Islet of Langerhans (tissue), 1 donor: ENCODE results near the gene MYO9A.
"Not testable (repeated sequence)": the region's sequence is repeated elsewhere in the genome, so short reads cannot be mapped to it uniquely, and the experiment has no call there.

Source experiments
- FAIRE-seq: peaks from one replicate; lab custom pipeline; 2011; peaks lifted over from hg19 to GRCh38; lab: Jason Lieb, UNC

The MYO9A gene

DNA sequence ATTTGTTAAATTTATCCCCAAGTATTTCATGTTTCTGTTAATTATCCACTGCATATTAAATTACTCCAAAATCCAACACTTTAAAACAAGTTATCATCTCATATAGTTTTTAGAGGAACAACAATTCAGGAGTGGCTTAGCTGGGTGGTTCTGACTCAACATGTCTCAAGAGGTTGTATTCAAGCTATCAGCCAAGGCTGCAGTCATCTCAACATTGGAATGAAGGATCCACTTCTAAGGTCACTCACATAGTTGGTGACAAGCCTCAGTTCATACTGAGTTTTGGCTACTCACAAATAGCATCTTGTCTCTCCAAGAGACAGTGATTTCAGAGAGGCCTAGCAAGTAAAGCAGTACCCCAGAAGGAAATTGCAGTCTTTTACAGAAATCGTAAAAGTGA, 172.9 kb downstream of the MYO9A start:
- FAIRE-seq, result no peak

DNA sequence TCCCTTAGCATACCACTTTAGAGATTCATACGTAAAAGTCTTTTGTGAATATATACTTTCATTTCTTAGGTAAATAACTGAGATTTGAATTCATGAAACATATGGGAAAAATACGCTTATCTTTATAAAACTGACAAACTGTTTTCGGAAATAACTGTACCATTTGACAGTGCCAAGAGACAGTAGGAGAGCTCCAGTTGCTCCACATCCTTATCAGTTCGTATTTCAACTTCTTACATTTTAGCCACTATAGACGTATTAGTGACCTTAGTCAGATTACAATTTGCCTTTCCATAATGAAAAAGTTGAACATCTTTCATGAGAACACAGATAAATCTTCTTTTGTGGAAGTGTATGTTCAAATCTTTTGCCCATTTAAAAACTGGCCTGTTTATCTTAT, 174.1 kb downstream of the MYO9A start:
- no peak for FAIRE-seq

DNA sequence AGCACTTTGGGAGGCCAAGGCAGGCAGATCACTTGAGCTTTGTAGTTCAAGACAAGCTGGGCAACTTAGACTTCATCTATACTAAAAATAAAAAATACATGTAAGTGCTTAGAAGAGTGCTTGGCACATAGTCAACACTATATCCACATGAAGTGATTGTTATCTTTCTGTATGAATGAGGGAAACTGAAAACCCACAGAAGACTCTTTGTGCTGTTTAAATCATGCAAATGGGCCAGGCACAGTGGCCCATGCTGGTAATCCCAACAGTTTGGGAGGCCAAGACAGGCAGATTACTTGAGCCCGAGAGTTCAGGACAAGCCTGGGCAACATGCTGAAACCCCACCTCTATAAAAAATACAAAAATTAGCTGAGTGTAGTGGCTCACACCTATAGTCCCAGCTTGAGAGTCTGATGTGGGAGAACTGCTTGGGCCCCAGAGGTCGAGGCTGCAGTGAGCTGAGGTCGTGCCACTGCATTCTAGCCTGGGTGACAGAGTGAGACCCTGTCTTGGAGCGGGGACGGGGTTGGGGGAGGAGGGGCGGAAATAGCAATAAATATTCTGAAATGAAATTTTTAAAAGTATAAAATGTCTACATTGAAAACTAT, 177.9 kb downstream of the MYO9A start:
- FAIRE-seq, result no peak

DNA sequence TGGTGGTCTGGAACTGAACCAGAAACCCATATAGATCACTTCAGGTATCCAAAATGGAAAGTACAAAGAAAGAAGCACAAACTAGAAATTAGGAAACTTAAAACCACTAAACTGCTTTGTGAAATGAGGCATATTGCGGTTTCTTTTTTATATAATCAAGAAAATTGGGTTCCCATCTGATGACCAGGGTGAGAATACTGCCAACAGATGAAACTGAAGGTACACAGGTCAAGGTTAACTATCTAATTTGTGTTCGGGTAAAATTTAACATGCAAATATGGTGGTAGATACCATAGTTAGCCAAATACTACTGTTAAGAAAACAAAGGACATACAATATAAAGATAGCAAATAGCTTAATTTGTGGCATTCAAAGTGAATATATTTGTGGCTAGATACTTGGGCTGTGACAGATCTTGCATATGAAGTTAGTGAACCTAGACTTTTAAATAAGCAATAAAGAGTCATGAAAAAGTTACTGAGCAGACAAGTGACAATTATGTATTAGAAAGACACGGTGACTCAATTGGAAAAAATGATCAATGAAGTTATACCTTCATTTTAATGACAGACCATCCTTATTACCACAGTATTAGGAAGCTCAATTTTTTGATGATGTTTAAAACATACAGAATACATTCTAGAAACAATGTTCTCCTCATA, 180.2 kb downstream of the MYO9A start:
- no peak for FAIRE-seq

DNA sequence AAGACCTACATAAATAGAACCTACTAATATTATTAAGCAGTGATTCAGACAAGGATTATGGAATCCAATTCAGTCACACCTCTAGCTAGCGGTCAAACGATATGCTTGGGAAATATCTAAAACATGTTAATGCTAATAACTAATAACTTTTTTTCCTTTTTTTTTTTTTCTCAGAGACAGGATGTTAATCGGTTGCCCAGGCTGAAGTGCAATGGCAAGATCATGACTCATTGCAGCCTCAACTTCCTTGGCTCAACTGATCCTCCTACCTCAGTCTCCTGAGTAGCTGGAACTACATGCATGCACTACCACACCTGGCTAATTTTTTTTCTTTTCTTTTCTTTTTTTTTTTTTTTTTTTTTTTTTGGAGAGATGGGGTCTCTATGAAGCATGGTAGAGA, 183.5 kb downstream of the MYO9A start:
- FAIRE-seq, result no peak

DNA sequence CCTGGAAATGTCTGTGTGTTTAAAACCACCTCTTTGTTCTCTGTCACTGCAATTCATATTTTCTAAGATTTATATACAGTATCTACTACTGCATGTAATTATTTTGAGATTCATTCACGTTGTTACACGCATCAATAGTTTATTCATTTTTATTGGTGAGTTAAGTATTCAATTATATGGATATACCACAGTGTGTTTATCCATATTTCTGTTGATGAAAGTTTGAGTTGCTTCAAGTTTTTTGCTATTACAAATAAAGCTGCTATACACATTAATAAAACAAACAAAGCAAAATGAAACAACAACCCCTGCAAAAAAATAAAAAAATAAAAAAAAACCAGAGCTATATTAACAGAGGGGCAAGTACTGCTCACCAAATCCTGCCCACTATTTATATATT, 185.3 kb downstream of the MYO9A start:
- FAIRE-seq, result no peak

DNA sequence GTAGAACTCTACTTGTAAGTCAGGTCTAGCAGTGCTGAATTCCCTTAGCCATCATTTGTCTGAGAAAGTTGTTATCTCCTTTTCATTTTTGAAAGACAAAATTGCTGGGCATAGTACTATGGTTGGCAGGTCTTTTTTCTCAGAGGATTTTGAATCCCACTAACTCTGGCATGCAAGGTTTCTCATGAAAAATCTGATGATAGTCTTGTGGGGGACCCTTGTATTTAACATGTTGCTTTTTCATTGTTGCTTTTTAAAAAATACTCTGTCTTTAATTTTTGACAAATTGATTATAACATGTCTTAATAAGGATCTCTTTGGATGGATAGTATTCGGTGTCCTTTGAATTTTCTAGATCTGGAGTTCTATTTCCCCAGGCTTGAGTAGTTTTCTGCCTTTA, 186.7 kb downstream of the MYO9A start:
- FAIRE-seq, result no peak

DNA sequence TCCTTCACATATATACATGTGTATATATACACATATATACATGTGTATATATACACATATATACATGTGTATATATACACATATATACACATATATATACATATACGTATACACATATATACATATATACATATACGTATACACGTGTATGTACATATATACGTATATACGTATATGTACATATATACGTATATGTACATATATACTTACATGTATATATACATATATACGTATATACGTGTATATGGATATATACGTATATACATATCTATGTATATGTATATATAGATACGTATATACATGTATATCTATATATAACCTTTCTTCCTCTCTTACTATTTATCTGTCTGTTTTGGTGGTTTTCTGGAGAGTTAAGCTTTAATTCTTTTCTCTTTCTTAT, 192.8 kb downstream of the MYO9A start:
- no peak for FAIRE-seq

DNA sequence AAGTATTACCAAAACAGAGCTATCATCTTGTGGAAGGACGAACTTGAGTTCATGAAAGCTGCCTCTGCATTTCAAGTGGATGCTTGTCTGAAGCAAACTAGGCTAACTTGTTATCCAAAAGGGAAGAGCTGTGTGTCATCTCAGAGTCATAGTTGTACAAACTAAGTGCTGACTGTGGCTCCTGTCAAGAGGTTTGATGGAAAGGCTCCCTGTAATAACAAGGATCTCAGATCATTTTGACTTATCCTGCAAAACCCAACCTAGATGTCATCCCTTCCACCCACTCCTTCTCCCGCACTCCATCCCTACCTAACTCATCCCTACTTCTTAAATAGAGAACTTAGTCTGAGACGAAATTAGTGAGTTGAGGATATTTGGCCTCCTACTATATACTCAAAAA, 196.8 kb downstream of the MYO9A start:
- FAIRE-seq, result no peak

DNA sequence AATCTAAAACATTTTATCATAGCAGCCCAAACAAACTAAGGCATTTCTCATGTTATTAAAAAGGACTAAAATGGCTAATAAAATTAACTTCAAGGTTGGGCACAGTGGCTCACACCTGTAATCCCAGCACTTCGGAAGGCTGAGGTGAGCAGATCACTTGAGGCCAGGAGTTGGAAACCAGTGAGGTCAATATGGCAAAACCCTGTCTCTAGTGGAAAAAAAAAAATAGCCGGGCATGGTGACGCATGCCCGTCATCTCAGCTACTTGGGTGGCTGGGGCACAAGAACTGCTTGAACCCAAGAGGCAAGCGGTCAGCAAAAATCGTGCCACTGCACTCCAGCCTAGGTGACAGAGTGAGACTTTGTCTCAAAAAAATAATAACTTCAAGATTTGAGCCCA, 197.4 kb downstream of the MYO9A start:
- no peak for FAIRE-seq

DNA sequence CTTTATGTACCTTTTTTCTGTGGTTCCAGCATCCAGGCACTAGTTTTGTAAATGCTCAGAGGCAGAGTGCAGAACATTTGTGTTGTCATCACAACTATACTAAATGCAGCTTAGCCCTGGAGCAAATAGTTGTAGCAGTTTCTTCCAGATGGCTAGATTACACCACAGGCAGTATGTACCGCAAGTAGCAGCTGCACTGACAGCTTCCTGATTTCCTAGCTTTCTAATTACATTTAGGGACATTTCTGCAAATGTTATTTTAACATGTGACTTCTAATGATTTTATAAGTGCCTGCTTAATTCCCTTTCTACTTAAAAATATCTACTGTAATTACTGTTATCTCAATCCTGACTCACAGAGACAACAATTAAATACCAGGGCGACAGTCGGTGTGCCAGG, 201.1 kb downstream of the MYO9A start:
- no peak for FAIRE-seq

DNA sequence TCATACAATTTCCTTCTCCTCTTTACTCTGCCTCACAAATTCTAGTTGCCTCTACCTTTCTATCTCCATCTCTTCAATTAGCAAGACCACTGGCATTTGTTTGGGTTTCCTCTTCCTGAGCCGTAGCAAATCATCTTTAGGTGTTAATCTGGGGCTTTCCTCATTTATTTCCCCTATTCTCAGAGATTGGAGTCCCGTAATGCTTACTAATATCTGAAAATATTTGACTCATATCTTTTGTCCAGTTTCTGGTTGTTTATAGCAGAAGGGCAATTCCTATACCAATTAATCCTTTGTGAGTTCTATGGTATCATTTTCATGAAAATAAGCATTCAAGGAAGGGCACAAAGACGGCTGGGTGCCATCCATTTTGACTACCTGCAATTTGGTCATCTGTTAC, 203.9 kb downstream of the MYO9A start:
- FAIRE-seq, result no peak

DNA sequence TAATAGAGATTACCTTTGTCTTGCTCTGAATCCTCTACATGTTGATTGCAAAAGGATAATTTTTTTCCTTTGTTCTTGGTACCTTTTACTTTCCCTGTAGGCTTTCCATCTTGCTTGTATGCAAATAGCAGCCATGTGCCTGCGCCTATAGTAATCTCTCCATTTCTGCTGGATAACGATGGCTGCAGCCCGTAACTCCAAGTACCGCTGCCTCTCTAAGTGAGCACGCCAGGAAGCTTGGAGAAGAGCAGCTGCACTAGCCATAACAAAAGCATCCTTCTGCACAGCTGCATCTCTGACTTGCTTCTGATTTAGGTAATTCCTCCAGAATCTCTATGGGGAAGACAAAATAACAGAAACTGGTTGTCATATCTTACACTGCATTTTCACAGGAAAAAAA, 218.3 kb downstream of the MYO9A start:
- no peak for FAIRE-seq

DNA sequence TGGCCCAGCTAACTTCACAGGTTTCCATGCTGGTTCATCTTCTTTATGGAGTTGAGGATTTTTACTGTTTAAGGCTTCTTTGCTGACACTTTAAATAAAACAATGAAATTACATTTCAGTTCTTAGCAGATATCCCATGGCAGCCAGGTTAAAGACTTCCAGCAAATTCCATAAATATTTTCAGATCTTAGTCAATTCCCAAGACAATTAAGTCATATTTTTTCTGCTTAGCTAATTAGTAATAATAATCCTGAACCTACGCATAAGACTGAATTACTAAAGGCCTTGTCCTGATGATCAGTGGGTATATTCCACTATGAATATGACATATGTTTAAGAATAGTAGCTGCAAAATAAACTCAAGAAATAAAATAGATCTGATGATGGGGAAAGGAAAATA, 224.3 kb downstream of the MYO9A start:
- no peak for FAIRE-seq

DNA sequence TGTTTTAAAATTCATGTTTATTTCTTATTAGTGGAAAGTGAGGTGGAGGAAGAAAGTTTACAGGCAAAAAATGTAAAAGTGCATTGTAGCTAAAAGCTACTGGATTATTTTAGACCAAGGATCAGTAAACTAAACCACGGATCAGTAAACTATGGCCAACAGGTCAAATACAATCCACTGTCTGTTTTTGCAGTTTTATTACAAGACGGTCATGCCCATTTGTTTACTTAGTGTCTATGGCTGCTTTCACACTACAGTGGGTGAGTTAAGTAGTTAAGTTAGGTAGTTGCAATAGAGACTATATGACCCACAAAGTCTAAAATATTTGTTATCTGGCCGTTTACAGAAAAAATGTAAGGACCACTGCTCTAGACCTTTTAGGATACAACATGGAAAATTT, 225.6 kb downstream of the MYO9A start:
- FAIRE-seq, result no peak

DNA sequence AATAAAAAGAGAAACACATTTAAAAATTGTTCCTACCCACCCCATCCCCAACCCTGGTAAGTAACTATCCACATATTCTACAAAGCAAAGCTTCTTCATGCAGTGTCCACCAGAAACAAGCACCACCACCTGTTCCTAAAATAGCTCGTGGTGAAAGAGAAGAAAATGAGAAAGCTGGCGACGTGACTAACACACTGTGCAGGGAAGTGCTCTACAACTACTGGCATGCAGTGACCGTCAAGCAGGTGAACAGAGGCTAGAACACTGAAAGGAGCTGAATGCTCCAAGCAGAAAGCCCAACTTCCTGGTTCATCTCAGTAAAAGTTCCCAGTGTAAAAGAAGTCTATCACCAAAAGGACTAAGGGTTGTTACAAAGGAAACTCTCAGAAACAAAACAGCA, 226.9 kb downstream of the MYO9A start:
- no peak for FAIRE-seq

DNA sequence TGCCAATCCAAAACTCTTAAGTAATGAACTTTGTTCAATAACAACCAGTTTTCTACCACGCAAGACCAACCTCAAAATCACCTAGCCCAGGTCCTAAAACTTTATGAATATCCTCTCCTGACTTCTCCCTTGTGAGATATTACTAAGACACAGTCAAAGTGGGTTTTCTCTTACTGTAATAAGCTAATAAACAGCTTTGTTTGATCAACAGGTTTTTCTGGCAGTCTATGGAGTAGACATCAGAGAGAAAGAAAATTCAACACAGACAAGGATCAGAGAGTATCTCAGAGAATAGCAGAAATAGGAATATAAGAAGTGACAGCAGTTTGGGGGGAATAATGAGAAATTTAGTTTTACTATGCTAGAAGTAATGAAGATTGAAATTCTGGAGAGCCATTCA, 228.0 kb downstream of the MYO9A start:
- no peak for FAIRE-seq

DNA sequence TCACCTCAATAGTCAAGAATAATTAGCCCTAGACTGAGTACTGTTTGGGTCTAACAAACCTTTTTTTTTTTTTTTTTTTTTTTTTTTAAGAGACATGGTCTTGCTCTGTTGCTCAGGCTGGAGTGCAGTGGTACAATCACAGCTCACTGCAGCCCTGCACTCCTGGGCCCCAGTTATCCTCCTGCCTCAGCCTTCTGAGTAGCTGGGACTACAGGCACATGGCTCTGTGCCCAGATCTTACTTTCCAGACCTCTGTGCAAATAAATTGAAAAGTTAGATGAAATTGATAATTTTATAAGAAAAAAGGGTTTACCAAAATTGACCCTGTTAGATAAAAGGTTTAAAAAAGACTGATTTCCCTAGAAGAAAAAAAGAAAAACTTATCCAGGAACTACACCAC, 228.6 kb downstream of the MYO9A start:
- no peak for FAIRE-seq

DNA sequence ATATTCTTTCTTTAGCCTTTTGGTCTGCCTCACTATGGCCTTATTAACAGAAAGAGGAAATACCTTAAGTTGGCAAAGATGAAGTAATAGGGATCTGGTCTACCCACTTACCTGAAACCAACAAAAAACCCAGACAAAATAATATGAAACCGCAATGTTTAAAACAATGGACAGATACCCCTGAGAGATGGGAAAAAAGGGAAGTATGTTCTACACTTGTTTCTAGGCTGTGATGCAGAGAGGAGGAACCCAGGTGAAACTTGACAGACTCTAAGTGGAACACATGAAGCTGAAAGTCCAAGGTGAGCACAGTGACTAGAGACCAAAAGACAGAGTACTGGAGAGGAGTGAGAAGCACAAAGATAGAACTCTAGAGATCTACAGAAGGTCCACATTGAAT, 229.2 kb downstream of the MYO9A start:
- FAIRE-seq, result no peak

DNA sequence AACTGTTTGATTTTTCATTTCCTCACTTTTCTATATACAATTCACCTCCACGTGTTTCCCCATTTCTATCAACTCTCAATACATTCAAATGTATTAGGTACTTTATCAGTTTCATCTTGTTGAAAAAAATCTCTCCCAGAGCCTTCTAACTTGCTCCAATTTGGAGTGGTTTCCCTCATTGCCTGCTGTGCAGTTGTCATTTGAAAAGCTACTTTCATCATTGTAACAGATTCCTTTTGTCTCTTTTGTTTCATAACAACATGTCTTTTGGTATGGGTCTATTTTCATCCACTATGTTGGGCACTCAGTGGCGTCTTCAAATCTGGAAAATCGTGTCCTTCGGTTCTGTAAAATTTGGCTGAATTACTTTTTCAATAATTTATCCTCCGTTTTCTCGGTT, 232.6 kb downstream of the MYO9A start:
- FAIRE-seq, result no peak

DNA sequence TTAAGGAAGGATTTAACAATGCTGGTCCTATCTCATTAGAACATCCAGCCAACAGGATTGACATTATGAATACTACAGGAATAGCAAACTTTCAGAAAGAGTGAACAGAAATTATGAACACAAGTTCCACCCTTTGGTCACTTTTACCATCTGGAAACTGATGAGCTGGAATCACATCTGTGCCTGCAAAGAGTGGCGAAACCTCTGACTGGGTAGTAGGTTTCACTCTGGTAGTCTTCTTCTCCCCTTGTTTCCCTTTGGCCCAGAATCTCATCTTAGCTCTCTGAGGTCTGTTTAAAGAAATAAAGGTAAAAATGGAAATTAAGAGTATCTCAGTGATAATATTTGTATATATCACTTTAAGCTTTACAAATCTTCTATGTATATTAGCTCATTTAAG, 234.5 kb downstream of the MYO9A start:
- FAIRE-seq, result no peak

DNA sequence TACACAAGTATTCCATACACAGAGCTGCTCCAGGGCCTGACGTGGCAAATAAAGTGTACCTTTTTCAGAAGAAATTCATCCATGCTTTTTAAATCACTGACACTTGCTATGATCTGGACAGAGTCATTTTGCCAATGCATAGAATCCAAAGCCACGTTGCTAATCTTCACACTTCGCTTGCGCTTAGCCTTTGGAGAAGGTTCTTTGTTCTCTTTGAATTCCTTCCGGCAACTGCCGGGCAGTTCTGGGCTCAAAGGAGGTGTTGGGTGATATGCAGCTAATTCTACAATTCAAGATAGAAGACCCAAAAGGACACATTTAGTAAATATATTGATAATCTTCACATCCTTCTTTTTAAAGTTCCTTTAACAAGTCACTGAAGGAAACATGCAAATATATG, 237.7 kb downstream of the MYO9A start:
- FAIRE-seq, result no peak

DNA sequence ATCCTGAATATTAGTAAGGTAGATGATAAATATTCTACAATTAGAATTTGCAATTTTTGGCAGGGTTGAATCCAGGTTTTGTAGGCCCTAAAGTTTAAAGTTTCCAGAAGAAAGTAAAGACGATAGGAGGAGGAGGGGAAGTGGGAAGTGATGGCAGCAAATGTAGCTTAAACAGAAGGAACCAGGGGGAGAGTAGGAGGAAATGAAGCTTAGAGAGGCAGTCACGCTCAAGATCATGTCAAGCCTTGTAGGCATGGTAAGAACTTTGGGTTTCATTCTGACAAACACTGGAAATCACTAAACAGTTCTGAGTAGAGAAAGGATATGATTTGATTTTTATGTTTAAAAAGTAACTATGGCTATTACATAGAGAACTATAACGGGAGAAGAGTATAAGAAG, 243.7 kb downstream of the MYO9A start:
- FAIRE-seq, result no peak

DNA sequence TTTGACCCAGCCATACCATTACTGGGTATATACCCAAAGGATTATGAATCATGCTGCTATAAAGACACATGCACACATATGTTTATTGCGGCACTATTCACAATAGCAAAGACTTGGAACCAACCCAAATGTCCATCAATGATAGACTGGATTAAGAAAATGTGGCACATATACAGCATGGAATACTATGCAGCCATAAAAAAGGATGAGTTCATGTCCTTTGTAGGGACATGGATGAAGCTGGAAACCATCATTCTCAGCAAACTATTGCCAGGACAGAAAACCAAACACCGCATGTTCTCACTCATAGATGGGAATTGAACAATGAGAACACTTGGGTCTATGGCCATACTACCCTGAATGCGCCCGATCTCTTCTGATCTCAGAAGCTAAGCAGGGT, 259.7 kb downstream of the MYO9A start:
- FAIRE-seq, result not testable (repeated sequence)

DNA sequence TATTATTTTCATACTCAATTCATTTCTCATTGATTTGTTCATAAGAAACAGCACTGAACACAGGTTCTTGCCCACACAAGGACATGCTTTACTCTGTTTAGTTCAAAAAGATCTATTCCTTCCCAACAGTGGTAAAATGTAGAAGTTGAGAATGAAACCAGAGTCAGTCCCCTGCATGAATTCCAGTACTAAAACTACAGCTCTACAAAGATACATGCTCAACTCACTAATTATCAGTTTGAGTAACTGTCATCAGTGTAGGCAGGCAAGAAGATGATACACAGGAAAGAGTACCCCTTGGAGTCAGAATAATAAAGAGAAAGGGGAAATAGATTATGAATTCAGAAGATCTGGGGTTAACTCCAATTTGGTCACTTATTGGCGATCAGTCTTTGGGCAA, 264.4 kb downstream of the MYO9A start:
- no peak for FAIRE-seq
